Left cardiac atrium (tissue), 4 donors: ENCODE results near the gene ZBTB2. TPM values are rescaled to one million over a fixed set of nuclear protein-coding genes. Genes with fewer than 3 reads are reported as not detected.
A peak's percentile ranks its signal among the peaks of the same experiment; 100 is the strongest.
"Not testable (repeated sequence)": the region's sequence is repeated elsewhere in the genome, so short reads cannot be mapped to it uniquely, and the experiment has no call there.

Experiments used
- ATAC-seq, 2 donors: fragments of 200-7000 bp; cut with Tn5 transposase; one replicate each; pipeline ENCODE4 v1.9.1; 2020; ENCODE audit warnings: mild to moderate bottlenecking in 2 of 2, moderate library complexity in 2 of 2
- DNase-seq: peaks from one replicate; pipeline ENCODE4 v3.0.0-alpha.2; 2020
- intact Hi-C, 2 donors: fragments of 100-400 bp; cut with DNase I; formaldehyde crosslinking; loops; one replicate each; pipeline versions ENCODE4 v1.14.1 to v1.15.1; 2022 to 2023
- total RNA-seq, 2 donors: library from RNA; stranded (reverse); fragmentation: NEBNext Ultra II Directional; extraction: Animal tissue kit (Norgen Biotek cat#: 25700); gene quantifications; one replicate each; pipeline ENCODE4 v1.2.1, GENCODE V29; 2021
- donor health status: DM: no; HTN: yes; CAD: no.
- donor health status: DM: no; HTN: yes; CAD: no; lungs with severe emphysema.
- donor health status: DM: yes; HTN: yes; CAD: no.
- donor health status: Dilated cardiomyopathy.

ZBTB2 gene
- total RNA-seq, 2 donors from 2014 or later: 4.2 to 6.6 TPM

- intact Hi-C loops: no loop called here
- ATAC-seq (peak; percentile 53 to 67), DNase-seq (no peak)
These were observed 11.2 kb downstream of the ZBTB2 start for GRCh38 chr6:151379933-151380847.

GRCh38 chr6:151377095-151377494 is 14.3 kb downstream of the ZBTB2 start:
- no peak for ATAC-seq
- intact Hi-C loops: no loop called here

GRCh38 chr6:151376440-151376839 is 14.9 kb downstream of the ZBTB2 start:
- ATAC-seq (no peak), DNase-seq (no peak)
- intact Hi-C loops: no loop called here

More at GRCh38 chr6:151377095-151377494, 14.3 kb downstream of the ZBTB2 start:
- no peak for DNase-seq

GRCh38 chr6:151375833-151376232 is 15.5 kb downstream of the ZBTB2 start:
- intact Hi-C loops: no loop called here
- no peak for ATAC-seq
- no peak for DNase-seq

- DNase-seq (peak; percentile 40), ATAC-seq (peak in 1 of 2 donors; percentile 59)
- intact Hi-C loops: no loop called here
These were observed 17.2 kb downstream of the ZBTB2 start for GRCh38 chr6:151374036-151374683.

- DNase-seq (no peak), ATAC-seq (no peak)
- intact Hi-C loops: no loop called here
These were observed 19.2 kb downstream of the ZBTB2 start for GRCh38 chr6:151372164-151372563.

GRCh38 chr6:151370509-151371078 is 20.8 kb downstream of the ZBTB2 start:
- ATAC-seq: no peak
- intact Hi-C loops: no loop called here
- no peak for DNase-seq

- no peak for ATAC-seq
- intact Hi-C loops: no loop called here
These were observed 26.1 kb downstream of the ZBTB2 start for GRCh38 chr6:151365233-151365632.

GRCh38 chr6:151359486-151359885 is 31.9 kb downstream of the ZBTB2 start:
- no peak for ATAC-seq

More at GRCh38 chr6:151365233-151365632, 26.1 kb downstream of the ZBTB2 start:
- no peak for DNase-seq

GRCh38 chr6:151358475-151358874 is 32.9 kb downstream of the ZBTB2 start:
- DNase-seq (no peak), ATAC-seq (no peak)
- intact Hi-C loops: no loop called here

More at GRCh38 chr6:151359486-151359885, 31.9 kb downstream of the ZBTB2 start:
- intact Hi-C loops: no loop called here
- DNase-seq: no peak

GRCh38 chr6:151357758-151358436 is 33.5 kb downstream of the ZBTB2 start:
- intact Hi-C loops: no loop called here
- ATAC-seq (no peak), DNase-seq (no peak)

GRCh38 chr6:151356983-151357382 is 34.4 kb downstream of the ZBTB2 start:
- intact Hi-C loops, ATAC-seq, DNase-seq: not testable (repeated sequence)

GRCh38 chr6:151353795-151354194 is 37.6 kb downstream of the ZBTB2 start:
- DNase-seq: no peak
- intact Hi-C loops: no loop called here
- no peak for ATAC-seq

GRCh38 chr6:151352410-151353396 is 38.7 kb downstream of the ZBTB2 start:
- DNase-seq (no peak), ATAC-seq (no peak)
- intact Hi-C loops: no loop called here

- intact Hi-C loops: no loop called here
- ATAC-seq (no peak), DNase-seq (no peak)
These were observed 39.6 kb downstream of the ZBTB2 start for GRCh38 chr6:151351731-151352130.

- intact Hi-C loops: no loop called here
- ATAC-seq (no peak), DNase-seq (no peak)
These were observed 40.1 kb downstream of the ZBTB2 start for GRCh38 chr6:151351146-151351700.

- intact Hi-C loops: no loop called here
- ATAC-seq (no peak), DNase-seq (no peak)
These were observed 40.8 kb downstream of the ZBTB2 start for GRCh38 chr6:151350442-151351145.
